Stimulated activated CD4-positive, alpha-beta T cell treated with anti-CD3 and anti-CD28 coated beads, Interleukin-4, amount 100 ng/mL, for 24 hours (primary cell): ENCODE results near the gene ATP5F1C.
"Not testable (repeated sequence)": the region's sequence is repeated elsewhere in the genome, so short reads cannot be mapped to it uniquely, and the experiment has no call there.

Source experiments
- DNase-seq: peaks from one replicate; pipeline ENCODE4 v3.0.0-alpha.2; 2020

Gene ATP5F1C

GRCh38 chr10:7787857-7788638 lies at the start of gene ATP5F1C, which contains the start of gene KIN:
TSS of gene ATP5F1C (plus strand) at chr10:7788177. CDS start at chr10:7788208, 31 bp downstream.
TSS of gene KIN (minus strand) at chr10:7787993. CDS start at chr10:7787933, 60 bp downstream.
- peak; percentile 97 for DNase-seq

GRCh38 chr10:7738536-7739407 lies 49.2 kb upstream of the ATP5F1C start:
- DNase-seq, result no peak

GRCh38 chr10:7744307-7744706 lies 43.7 kb upstream of the ATP5F1C start:
- DNase-seq, result no peak

- DNase-seq, result not testable (repeated sequence)
Measured at GRCh38 chr10:7748637-7749036, 39.3 kb upstream of the ATP5F1C start.

GRCh38 chr10:7750222-7750621 lies 37.8 kb upstream of the ATP5F1C start:
- DNase-seq, result no peak

GRCh38 chr10:7752251-7752650 lies 35.7 kb upstream of the ATP5F1C start:
- DNase-seq, result no peak

GRCh38 chr10:7755103-7755502 lies 32.9 kb upstream of the ATP5F1C start:
- no peak for DNase-seq

- DNase-seq, result peak; percentile 6
Measured at GRCh38 chr10:7756360-7756992, 31.5 kb upstream of the ATP5F1C start.

GRCh38 chr10:7763929-7764328 lies 24.0 kb upstream of the ATP5F1C start:
- DNase-seq, result no peak

GRCh38 chr10:7766241-7766640 lies 21.7 kb upstream of the ATP5F1C start:
- DNase-seq, result no peak

GRCh38 chr10:7767209-7767608 lies 20.8 kb upstream of the ATP5F1C start:
- DNase-seq, result no peak

- no peak for DNase-seq
Measured at GRCh38 chr10:7768417-7768816, 19.6 kb upstream of the ATP5F1C start.

- no peak for DNase-seq
Measured at GRCh38 chr10:7773845-7774801, 13.9 kb upstream of the ATP5F1C start.

- DNase-seq, result no peak
Measured at GRCh38 chr10:7776777-7777176, 11.2 kb upstream of the ATP5F1C start.

GRCh38 chr10:7782194-7782593 lies 5.8 kb upstream of the ATP5F1C start:
- DNase-seq, result not testable (repeated sequence)

GRCh38 chr10:7786430-7786829 lies 1.5 kb upstream of the ATP5F1C start:
- no peak for DNase-seq

GRCh38 chr10:7787150-7787856 lies 674 bp upstream of the ATP5F1C start:
- no peak for DNase-seq

GRCh38 chr10:7788639-7789286 lies 786 bp downstream of the ATP5F1C start:
- DNase-seq, result no peak

GRCh38 chr10:7789390-7789789 lies 1.4 kb downstream of the ATP5F1C start:
- no peak for DNase-seq

GRCh38 chr10:7792541-7792940 lies 4.6 kb downstream of the ATP5F1C start:
- DNase-seq, result no peak
